ENCODE results near the gene FXYD2. TPM values are rescaled to one million over a fixed set of nuclear protein-coding genes. Genes with fewer than 3 reads are reported as not detected.
A peak's percentile ranks its signal among the peaks of the same experiment; 100 is the strongest.

FXYD2 gene
- total and polyA plus RNA-seq, 2 donors (not counting 3 experiments of a cell fraction or from before 2014, with no cell fraction given): 0.99 to 1.8 TPM

GRCh38 chr11:117796872-117797529 lies 27.5 kb downstream of the FXYD2 start, which contains the start of gene DSCAML1:
DSCAML1 (minus strand) TSS chr11:117797216; CDS start chr11:117797079, 137 bp downstream.
- H3K36me3 ChIP-seq (ENCODE audit: control insufficient read depth in 2 of 2, extremely low read depth in 1 of 2, insufficient read depth in 2 of 2, low read length in 2 of 2): no peaks in the 10 kb centered on the region
- H3K79me2 ChIP-seq (ENCODE audit: control insufficient read depth, insufficient read depth, low read length): no peaks in the 10 kb centered on the region
- H3K9me1 ChIP-seq (replicated peaks; ENCODE audit: control insufficient read depth, extremely low read depth, insufficient read depth, low read length): no peaks in the 10 kb centered on the region
- no TSS peak for BruUV-seq (replicated peaks)
- no peak within 1 kb of the TSS for H2AFZ ChIP-seq (ENCODE audit: low read depth, low read length)
- peaks cover 44 to 46% of the 10 kb centered on the region in 2 experiments for H3K27me3 ChIP-seq (ENCODE audit: control insufficient read depth in 2 of 2, insufficient read depth in 2 of 2, low read length in 2 of 2)
- no peaks in the 10 kb centered on the region for H3K4me1 ChIP-seq (ENCODE audit: control insufficient read depth, extremely low read depth, insufficient read depth, low read length)
- DNase-seq (ENCODE audit: low read depth, low spot score) (no peak), FAIRE-seq (no peak)
- intact Hi-C loops (cut with micrococcal nuclease) (no loop called here), dilution Hi-C loops (cut with MboI; ENCODE audit: extremely low pct_ligation_motif_present, low sequenced_read_pairs) (no loop called here)
- H3K4me2 ChIP-seq (ENCODE audit: insufficient read depth, low read length): no peak within 1 kb of the TSS
- no peak within 1 kb of the TSS for H3K4me3 ChIP-seq (replicated peaks in 1 of 3; ENCODE audit: insufficient read depth in 1 of 3, low read depth in 1 of 3, low read length in 3 of 3)
- no peak for TF ChIP-seq CTCF (IDR thresholded peaks at IDR 0.05; ENCODE audit: extremely low read depth in 1 of 2, insufficient read depth in 1 of 2, low read depth in 1 of 2, low read length in 2 of 2)
- TF ChIP-seq MAX (IDR thresholded peaks at IDR 0.05; ENCODE audit: insufficient read depth, insufficient read length): no peak
- TF ChIP-seq POLR2AphosphoS5 (IDR thresholded peaks at IDR 0.05; ENCODE audit: insufficient read depth, low read depth, low read length): no peak
- TF ChIP-seq EZH2 (IDR thresholded peaks at IDR 0.05; ENCODE audit: borderline replicate concordance, low read depth, low read length, severe bottlenecking): peak; percentile 61
- H3K9ac ChIP-seq (replicated peaks; ENCODE audit: extremely low read depth, insufficient read depth, low read length): no peak within 1 kb of the TSS
- CTCF ChIA-PET: interaction anchor here (2.6 to 3.1 kb wide), 2 partner anchors 10 to 150 kb away, joined by 10 to 22 read pairs; no protein-coding TSS in a partner anchor
- H3K9me3 ChIP-seq (replicated peaks; ENCODE audit: control insufficient read depth, insufficient read depth, low read length): no peaks in the 10 kb centered on the region
- no peak within 1 kb of the TSS for H3K27ac ChIP-seq (ENCODE audit: insufficient read depth, low read depth, low read length)
- no peaks in the 10 kb centered on the region for H4K20me1 ChIP-seq (replicated peaks; ENCODE audit: control insufficient read depth, extremely low read depth, insufficient read depth, low read length)
- POLR2A ChIA-PET: no interaction called here

Data from endothelial cell of umbilical vein (primary cell).